GM23248 (cell line): ENCODE measurements around the gene FGF22.

Source experiments
- EZH2 ChIP-seq: fragments of 200-600 bp; sonication (generic); IDR thresholded peaks from 2 replicates; pipeline ENCODE4 v1.6.1; 2018; ENCODE audit warnings: antibody characterized with exemption, mild to moderate bottlenecking; ENCODE audit not compliant: insufficient read depth, poor library complexity, severe bottlenecking
- EZH2phosphoT487 ChIP-seq: fragments of 200-600 bp; sonication (generic); IDR thresholded peaks from 2 replicates; pipeline ENCODE4 v1.6.1; 2018; ENCODE audit warnings: antibody characterized with exemption, moderate library complexity, mild to moderate bottlenecking, low read depth; ENCODE audit not compliant: insufficient read depth

GRCh38 chr19:640161-640558, 481 bp downstream of the FGF22 start:
- TF ChIP-seq EZH2 (no peak), EZH2phosphoT487 (no peak)
